GM06990 (cell line): ENCODE data around the gene CLMN.

Source experiments
- DNase-seq: peaks from one replicate; pipeline ENCODE4 v3.0.0-alpha.2; 2011; ENCODE audit not compliant: insufficient read length; ENCODE audit errors: extremely low read depth
- H3K27me3 ChIP-seq: replicated peaks from 2 replicates; pipeline ENCODE4 v1.6.0; 2011; ENCODE audit warnings: low read length; ENCODE audit not compliant: control insufficient read depth, insufficient read depth
- H3K36me3 ChIP-seq: 2 replicates; pipeline ENCODE4 v1.5.1; 2011; ENCODE audit warnings: low read length; ENCODE audit not compliant: control insufficient read depth, insufficient read depth
- H3K4me3 ChIP-seq: replicated peaks from 2 replicates; pipeline ENCODE4 v1.5.1; 2011; ENCODE audit warnings: low read depth, mild to moderate bottlenecking, control low read depth, low read length
- CTCF ChIP-seq: IDR thresholded peaks from 2 replicates; pipeline ENCODE4 v1.5.1; 2011; ENCODE audit warnings: low read length, control low read depth, mild to moderate bottlenecking, inconsistent platforms; ENCODE audit not compliant: insufficient read depth, poor library complexity, severe bottlenecking

Gene CLMN

GRCh38 chr14:95323361-95323760 is 3.7 kb upstream of the CLMN start:
- DNase-seq: no peak
- Histone ChIP-seq H3K36me3 (no peaks in the 10 kb centered on the region), H3K27me3 (no peaks in the 10 kb centered on the region), H3K4me3 (no peak overlapping the region)
- no peak for TF ChIP-seq CTCF

GRCh38 chr14:95322651-95323050 is 2.9 kb upstream of the CLMN start:
- DNase-seq: no peak
- no peak for TF ChIP-seq CTCF
- H3K27me3 ChIP-seq: no peaks in the 10 kb centered on the region

GRCh38 chr14:95321693-95322455 is 2.2 kb upstream of the CLMN start:
- Histone ChIP-seq H3K36me3 (no peaks in the 10 kb centered on the region), H3K27me3 (no peaks in the 10 kb centered on the region), H3K4me3 (no peak overlapping the region)
- DNase-seq: no peak
- TF ChIP-seq CTCF: no peak

More at GRCh38 chr14:95322651-95323050, 2.9 kb upstream of the CLMN start:
- H3K4me3 ChIP-seq: no peak overlapping the region
- H3K36me3 ChIP-seq: no peaks in the 10 kb centered on the region

GRCh38 chr14:95320955-95321600 is 1.4 kb upstream of the CLMN start:
- Histone ChIP-seq H3K27me3 (no peaks in the 10 kb centered on the region), H3K4me3 (no peak overlapping the region), H3K36me3 (no peaks in the 10 kb centered on the region)
- TF ChIP-seq CTCF: no peak
- no peak for DNase-seq

DNA sequence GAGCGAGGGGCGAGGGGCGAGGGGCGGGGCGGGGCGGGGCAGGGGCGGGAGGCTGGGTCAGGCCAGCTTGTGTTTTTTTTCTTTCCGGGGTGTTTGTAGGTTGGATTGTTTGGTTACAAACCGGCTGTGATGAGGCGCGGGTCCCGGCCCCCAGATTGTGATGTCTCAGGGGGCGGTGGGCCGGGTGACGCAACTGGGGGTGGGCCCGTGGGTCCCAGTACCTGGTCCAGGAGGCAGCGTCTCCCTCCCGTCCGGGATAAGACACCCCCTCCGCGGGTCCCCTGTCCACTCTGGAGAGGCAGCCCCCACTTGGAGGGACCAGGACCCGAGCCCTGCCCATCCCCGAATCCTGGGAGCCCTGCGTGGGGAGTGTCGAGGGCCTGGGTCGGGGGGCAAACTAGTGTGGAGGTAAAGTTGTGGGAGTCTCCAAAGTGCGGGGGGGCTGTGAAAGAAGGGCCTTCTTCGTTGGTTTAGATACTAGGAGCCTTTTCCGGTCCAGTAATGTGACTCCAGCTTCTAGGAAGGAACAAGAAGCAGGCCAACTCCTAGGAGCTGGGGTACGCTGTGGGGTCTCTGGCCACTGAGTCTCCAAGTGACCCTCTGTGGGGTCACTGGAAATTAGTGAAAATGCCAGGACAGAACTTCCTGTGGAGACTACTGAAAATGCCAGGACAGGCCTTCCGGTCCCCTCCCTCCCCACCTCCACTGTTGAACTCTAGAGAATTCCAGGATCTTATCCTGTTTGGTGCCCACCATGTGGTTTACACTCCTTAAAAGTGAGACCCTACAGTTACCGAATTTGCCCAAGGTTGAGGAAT is 579 bp upstream of the CLMN start:
- no peaks in the 10 kb centered on the region for H3K36me3 ChIP-seq
- no peaks in the 10 kb centered on the region for H3K27me3 ChIP-seq
- DNase-seq: no peak
- no peak for TF ChIP-seq CTCF
- H3K4me3 ChIP-seq: peak overlapping the region; percentile 52
